GM12874 (cell line): ENCODE results near the gene BBX.

Experiments used
- TF ChIP-seq, protein P1 (sequence below): IDR thresholded peaks from 2 replicates; pipeline ENCODE4 v1.5.1; 2011; ENCODE audit warnings: low read depth, mild to moderate bottlenecking, control low read depth, low read length, moderate library complexity; ENCODE audit not compliant: insufficient read depth

BBX gene

GRCh38 chr3:107508331-107508730 is 14.4 kb upstream of the BBX start:
- TF ChIP-seq, protein P1, sequence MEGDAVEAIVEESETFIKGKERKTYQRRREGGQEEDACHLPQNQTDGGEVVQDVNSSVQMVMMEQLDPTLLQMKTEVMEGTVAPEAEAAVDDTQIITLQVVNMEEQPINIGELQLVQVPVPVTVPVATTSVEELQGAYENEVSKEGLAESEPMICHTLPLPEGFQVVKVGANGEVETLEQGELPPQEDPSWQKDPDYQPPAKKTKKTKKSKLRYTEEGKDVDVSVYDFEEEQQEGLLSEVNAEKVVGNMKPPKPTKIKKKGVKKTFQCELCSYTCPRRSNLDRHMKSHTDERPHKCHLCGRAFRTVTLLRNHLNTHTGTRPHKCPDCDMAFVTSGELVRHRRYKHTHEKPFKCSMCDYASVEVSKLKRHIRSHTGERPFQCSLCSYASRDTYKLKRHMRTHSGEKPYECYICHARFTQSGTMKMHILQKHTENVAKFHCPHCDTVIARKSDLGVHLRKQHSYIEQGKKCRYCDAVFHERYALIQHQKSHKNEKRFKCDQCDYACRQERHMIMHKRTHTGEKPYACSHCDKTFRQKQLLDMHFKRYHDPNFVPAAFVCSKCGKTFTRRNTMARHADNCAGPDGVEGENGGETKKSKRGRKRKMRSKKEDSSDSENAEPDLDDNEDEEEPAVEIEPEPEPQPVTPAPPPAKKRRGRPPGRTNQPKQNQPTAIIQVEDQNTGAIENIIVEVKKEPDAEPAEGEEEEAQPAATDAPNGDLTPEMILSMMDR = no peak

DNA sequence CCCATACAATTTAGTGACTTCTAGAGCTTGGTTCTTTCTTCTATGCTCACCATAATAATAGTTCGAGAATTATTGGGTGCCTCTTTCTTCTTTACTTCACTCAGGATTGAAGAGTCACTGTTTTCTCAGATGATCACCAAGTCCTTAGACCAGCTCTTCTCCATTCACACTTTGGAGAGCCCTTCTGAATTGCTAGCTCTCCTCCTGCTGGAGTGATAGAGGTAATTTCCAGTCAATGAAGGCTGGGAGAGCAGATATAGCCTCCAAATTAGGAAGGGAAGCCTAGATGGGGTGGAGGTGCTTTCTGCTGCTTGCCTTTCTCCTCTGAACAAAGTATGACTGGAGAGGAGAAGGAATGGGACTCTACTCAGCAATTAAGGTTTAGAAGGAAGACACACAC is 10.7 kb upstream of the BBX start:
- TF ChIP-seq, protein P1 = no peak

- TF ChIP-seq, protein P1 = no peak
These were observed 8.3 kb upstream of the BBX start for GRCh38 chr3:107514453-107514852.

DNA sequence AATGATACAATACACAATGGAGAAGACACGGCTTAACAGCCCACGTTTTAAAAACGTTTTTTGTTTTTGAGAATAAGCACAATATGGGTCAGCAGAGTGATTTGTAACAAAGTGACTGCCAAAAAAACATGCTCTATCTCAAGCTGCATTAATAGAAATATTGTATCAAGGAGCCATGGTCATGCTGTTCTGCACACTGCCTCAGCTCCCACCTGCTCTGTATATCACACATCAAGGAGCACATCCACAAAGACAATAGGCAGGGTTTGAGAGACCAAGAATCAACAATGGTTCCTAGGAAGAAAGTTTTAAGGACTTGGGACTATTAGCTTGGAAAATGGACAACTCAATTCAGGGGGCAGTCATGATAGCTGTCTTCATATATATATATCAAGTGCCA is 6.3 kb upstream of the BBX start:
- TF ChIP-seq, protein P1 = no peak

DNA sequence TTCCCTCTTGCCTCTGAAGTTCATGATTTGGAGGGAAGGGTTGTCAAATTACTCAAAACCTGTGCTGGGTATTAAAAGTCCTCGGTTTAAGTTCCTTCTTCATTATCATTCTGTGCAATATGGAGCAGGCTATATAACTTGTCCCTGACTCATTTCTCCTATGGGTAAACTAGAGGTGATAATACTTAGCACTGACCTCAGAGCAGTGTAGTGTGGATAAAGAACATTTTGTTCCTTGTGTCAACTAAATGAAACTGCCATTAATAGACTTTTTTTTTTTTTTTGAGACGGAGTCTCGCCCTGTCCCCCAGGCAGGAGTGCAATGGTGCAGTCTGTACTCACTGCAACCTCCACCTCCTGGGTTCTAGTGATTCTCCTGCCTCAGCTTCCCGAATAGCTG is 2.2 kb upstream of the BBX start:
- TF ChIP-seq, protein P1 = no peak

DNA sequence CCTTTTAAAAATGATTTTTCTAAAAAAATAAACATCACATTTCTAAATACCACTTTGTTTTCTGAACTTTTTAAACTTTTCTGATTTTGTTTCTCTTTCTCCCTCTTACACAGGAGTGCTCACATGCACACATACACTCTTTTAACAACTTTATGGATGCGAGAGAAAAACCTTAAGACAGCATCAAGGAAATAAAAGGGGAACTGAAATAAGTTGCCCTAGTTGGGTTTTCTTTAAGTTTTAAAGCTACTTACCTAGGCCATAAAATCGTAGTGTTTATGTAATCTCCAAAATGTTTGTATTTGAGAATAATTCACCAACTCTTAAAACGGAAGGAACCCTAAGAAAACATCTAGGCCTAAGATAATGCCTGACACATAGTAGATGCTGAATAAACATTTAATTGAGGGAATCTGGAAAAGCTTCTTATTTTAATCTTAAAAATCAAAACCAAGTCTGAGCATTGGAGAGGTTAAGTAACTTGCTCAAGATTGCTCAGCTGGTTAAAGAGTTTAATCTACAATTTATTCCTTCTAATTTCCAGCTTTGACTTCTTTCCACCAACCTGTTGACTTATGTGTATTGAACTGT is 1.2 kb upstream of the BBX start:
- TF ChIP-seq, protein P1 = no peak

DNA sequence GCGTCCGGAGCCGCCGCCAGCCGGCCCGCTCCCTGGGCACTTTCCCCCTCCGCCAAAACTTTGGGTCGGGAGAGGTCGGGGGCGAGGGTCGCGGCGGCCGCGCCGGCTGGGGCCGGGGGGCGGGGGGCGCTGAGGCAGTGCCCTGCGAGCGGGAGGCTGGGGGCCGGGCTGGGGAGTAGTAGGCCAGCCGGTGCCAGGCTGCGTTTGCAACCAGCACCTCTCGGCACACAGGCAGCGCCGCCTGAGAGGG is 452 bp downstream of the BBX start:
- TF ChIP-seq, protein P1 = no peak
